ENCODE data around the gene SLC25A27.

Gene SLC25A27

GRCh38 chr6:46652232-46652602 lies 558 bp upstream of the SLC25A27 start:
- Histone ChIP-seq H3K4me1 (ENCODE audit: control insufficient read depth in 1 of 2, insufficient read depth in 1 of 2, low read depth in 1 of 2, low read length in 1 of 2) (peaks cover 5 to 15% of the 10 kb centered on the region in 2 experiments), H3K27me3 (peaks cover 61% of the 10 kb centered on the region), H3K36me3 (no peaks in the 10 kb centered on the region), H3K27ac (no peak overlapping the region), H3K4me3 (ENCODE audit: low read depth in 1 of 2, low read length in 1 of 2) (peak overlapping the region; percentile 64 to 73), H3K9me3 (no peaks in the 10 kb centered on the region)
- TF ChIP-seq CTCF (IDR thresholded peaks at IDR 0.05): no peak

GRCh38 chr6:46653439-46654195 lies 842 bp downstream of the SLC25A27 start:
- Histone ChIP-seq H3K4me1 (ENCODE audit: control insufficient read depth in 1 of 2, insufficient read depth in 1 of 2, low read depth in 1 of 2, low read length in 1 of 2) (peaks cover 5 to 15% of the 10 kb centered on the region in 2 experiments), H3K27me3 (peaks cover 61% of the 10 kb centered on the region), H3K36me3 (no peaks in the 10 kb centered on the region), H3K9me3 (no peaks in the 10 kb centered on the region), H3K27ac (no peak overlapping the region), H3K4me3 (ENCODE audit: low read depth in 1 of 2, low read length in 1 of 2) (peak overlapping the region; percentile 64 to 73)
- no peak for TF ChIP-seq CTCF (IDR thresholded peaks at IDR 0.05)

GRCh38 chr6:46655803-46656202 lies 3.0 kb downstream of the SLC25A27 start:
- TF ChIP-seq CTCF (IDR thresholded peaks at IDR 0.05): no peak
- Histone ChIP-seq H3K9me3 (no peaks in the 10 kb centered on the region), H3K4me1 (ENCODE audit: control insufficient read depth in 1 of 2, insufficient read depth in 1 of 2, low read depth in 1 of 2, low read length in 1 of 2) (peaks cover 5 to 15% of the 10 kb centered on the region in 2 experiments), H3K27me3 (peaks cover 51% of the 10 kb centered on the region), H3K27ac (no peak overlapping the region), H3K4me3 (ENCODE audit: low read depth in 1 of 2, low read length in 1 of 2) (no peak overlapping the region), H3K36me3 (no peaks in the 10 kb centered on the region)

- H3K27me3 ChIP-seq: peaks cover 32% of the 10 kb centered on the region
- no peak for TF ChIP-seq CTCF (IDR thresholded peaks at IDR 0.05)
- H3K36me3 ChIP-seq: no peaks in the 10 kb centered on the region
- H3K9me3 ChIP-seq: no peaks in the 10 kb centered on the region
- no peak overlapping the region for H3K4me3 ChIP-seq (ENCODE audit: low read depth in 1 of 2, low read length in 1 of 2)
- peaks cover 5 to 9% of the 10 kb centered on the region in 2 experiments for H3K4me1 ChIP-seq (ENCODE audit: control insufficient read depth in 1 of 2, insufficient read depth in 1 of 2, low read depth in 1 of 2, low read length in 1 of 2)
- no peak overlapping the region for H3K27ac ChIP-seq
Observed at GRCh38 chr6:46657642-46658041, 4.9 kb downstream of the SLC25A27 start.

GRCh38 chr6:46661483-46661882 lies 8.7 kb downstream of the SLC25A27 start:
- no peaks in the 10 kb centered on the region for H3K27me3 ChIP-seq
- no peak for TF ChIP-seq CTCF (IDR thresholded peaks at IDR 0.05)
- H3K4me3 ChIP-seq (ENCODE audit: low read depth in 1 of 2, low read length in 1 of 2): no peak overlapping the region
- no peaks in the 10 kb centered on the region for H3K36me3 ChIP-seq
- no peaks in the 10 kb centered on the region for H3K4me1 ChIP-seq (ENCODE audit: control insufficient read depth in 1 of 2, insufficient read depth in 1 of 2, low read depth in 1 of 2, low read length in 1 of 2)
- H3K27ac ChIP-seq: no peak overlapping the region
- H3K9me3 ChIP-seq: no peaks in the 10 kb centered on the region

All from neutrophil (primary cell).